Endometrial microvascular endothelial cells (primary cell): ENCODE results near the gene SLC25A12. TPM values are rescaled to one million over a fixed set of nuclear protein-coding genes. Genes with fewer than 3 reads are reported as not detected.
"Not testable (repeated sequence)": the region's sequence is repeated elsewhere in the genome, so short reads cannot be mapped to it uniquely, and the experiment has no call there.

Experiments
- in situ Hi-C: cut with HindIII; loops from 2 replicates; pipeline ENCODE4 v1.10.0; 2017; ENCODE audit warnings: low sequenced_read_pairs, low pct_unique_long_range_greater_than_20kb; ENCODE audit errors: inconsistent ontology term
- total RNA-seq: library from RNA; depleted of rRNA; stranded (reverse); fragments of >200 nt; gene quantifications from one replicate; pipeline ENCODE4 v1.2.3, GENCODE V29; 2015; ENCODE audit errors: inconsistent ontology term

The SLC25A12 gene
- total RNA-seq, 1 donor from 2014 or later = 26.5 TPM

DNA sequence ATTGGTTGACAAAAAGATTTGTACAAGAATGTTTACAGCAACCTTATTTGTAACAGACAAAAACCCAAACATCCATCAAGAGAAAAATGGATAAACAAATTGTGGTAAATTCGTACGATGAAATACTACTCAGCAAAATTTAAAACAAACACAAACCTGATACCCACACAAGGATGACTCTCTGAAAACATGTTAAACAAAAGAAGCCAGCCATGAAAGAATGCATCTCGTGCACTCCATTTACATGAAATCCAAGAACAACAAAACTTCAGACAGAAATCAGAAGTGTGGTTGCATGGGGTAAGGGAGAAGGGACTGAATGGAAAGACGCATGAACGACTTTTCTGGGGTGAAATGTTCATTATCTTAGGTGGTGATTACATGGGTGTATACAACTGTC, 93.4 kb downstream of the SLC25A12 start:
- in situ Hi-C loops = no loop called here

DNA sequence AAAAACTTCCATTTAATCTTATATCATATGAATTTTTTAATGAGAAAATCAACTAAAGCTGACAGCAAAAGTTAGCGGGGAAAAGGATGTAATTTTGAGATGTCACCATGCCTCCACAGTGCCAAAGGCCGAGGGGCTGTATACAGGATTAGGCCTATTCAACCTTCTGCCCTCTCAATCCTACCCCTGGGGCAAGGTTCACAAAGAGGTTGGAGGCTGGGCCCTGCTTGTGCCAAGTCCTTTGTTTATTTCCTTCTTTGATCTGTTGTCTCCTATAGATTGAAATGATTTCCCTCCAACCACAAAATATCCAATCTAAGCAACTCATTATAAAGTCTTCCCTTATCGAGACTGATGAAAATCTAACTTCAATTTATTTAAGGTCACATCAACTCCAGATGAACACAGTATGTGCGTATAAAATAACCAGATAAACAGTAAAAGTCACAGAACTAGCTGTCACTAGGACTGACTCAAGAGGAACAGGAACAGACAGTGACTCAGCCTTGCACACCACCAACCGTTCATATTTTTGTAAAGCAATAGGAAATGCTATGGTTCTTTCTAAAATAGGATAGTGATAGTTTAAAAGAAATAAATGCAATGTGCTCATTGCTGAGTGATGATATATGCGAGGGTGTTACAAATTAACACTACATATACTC, 95.8 kb downstream of the SLC25A12 start:
- in situ Hi-C loops = no loop called here

DNA sequence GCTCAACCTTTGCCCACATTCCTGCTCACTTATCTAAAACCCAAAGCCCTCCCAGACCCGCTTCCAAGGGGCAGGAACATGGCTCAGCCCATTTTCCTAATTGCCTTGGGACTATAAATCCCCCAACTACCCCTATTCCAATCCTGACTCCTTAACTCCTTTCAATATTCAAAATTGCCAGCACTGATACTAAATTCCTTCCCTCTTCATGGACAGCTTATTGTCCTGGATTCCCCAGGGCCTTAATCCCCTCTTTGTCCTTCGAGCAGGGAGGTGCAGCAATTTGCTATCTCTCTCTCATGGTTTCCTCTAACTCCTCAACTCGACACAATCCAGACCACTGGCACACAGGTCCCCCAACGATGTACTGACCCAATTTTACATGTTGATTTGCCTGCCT, 99.1 kb downstream of the SLC25A12 start:
- in situ Hi-C loops = no loop called here

DNA sequence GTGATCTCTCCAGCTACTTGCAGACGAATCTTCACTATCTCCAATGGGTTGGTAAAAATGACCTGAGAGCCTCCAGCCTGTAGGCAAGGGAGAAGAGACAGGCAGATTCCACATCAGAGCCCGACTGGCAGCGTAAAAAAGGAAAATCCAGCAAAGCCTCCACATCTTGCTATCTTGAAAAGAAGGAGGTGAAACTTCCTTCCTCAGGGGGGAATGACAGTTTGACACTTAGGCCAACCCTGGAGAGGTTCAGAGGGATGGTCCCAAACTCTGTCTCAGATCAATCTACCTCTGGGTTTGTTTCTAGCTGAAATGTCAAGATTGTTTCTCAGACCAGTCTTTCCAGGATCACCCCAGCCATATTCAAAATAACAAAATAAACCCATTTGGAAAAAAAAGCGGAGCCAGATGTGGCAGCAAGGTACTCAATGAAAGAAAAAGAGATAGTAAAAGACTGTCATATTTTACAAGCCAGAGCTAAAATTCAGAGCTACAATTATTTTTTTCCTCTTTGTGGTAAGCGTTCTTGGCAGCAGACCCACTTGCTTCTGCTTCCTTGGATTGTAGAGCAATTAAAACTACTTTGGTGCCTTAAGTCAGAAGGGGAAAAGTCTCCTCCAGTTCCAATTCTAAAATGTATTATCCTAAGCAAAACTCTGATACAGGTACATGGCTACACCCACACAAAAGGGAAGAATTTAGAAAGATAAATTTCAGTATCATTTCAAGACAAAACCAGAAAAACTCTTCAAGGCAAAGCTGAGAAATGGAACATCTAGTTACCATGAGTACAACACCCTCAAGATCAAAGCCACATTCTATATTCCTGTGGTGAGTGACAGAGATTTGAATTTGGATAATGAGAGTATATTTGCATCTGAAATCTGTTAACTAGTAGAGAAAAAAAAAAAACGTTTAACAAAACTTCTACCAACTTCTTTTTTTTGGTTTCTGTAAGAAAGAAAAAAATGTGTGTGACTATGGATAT, 100.1 kb downstream of the SLC25A12 start:
- in situ Hi-C loops = no loop called here

DNA sequence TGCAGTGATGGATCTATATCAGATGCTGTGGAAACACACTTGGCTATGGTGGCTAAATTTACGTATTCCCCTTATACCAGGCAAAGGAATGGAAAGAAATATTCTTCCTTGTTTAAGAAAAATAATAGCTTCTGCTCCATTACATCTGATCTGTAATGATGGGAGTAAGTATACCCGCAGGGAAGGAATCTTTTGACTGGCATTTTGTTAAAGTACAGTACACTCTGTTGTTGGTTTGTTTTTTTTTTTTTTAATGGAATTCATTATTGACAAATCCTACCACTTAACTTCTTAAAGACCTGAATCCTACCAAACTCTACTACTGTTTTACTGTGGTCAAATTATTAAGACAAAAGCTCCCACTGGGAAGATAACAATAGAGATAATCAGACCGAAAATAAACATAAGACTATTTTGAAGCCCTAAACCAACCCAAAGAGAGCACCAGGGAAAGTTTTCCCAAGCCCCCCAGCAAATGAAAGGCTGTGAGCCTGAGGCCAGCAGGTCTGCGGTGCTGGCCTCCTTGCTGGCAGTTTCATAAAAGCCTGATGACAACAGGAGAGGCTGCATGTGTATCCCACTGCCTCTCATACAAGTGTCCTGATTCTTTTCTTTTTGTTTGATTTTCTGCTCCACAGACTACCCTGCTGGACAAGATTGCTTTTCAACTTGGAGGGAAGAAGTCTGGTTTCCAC, 101.0 kb downstream of the SLC25A12 start:
- in situ Hi-C loops = no loop called here

DNA sequence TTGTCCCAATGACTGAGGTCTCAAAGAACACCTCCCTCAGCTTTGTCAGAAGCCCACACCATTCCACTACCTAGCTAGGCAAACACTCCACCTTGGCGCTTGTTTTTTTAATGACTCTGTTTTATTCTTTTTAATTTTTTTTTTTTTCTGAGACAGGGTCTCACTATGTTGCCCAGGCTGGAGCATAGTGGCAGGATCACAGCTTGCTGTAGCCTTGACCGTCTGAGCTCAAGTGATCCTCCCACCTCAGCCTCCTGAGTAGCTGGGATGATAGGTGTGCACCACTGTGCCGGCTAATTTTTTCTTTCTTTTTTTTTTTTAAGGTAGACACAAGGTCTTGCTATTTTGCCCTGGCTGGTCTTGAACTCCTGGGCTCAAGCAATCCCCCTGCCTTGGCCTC, 101.9 kb downstream of the SLC25A12 start:
- in situ Hi-C loops = no loop called here

DNA sequence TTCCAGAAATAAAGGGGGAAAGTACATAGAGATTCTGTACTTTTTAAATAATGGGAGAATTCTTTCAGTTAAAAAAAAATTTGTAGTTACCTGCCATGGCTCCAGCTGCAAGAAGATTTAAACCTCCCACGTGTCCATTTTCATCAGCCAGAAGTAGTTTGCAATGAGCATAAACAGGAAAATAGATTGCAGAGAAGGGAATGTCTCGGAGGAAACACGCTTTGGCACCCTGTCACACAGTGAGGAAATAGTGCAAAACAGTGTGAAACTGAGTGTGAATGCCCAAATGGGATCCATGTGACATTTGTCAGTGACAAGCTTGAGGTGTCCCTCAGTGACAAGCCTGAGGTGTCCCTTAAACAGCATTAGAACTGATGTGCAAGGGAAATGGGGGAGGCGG, 102.7 kb downstream of the SLC25A12 start:
- in situ Hi-C loops = no loop called here

DNA sequence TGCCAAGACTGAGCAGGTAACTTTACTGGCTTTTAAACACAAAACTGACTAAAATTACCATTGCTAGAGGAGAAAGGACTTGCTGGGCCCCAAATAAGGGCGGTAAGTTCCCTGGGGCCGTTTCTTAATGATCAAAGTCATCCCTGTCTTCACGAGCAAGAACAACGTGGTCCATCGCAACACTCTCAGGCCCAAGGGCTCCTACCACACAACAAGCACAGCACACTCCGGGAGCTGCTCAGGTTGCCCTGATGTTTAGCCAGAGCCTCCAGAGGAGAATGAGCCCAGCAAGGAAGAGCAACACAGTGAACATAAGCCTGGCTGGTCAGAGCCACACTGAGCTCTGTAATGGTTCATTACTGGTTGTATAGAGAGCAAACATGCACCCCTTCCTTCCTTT, 104.1 kb downstream of the SLC25A12 start:
- in situ Hi-C loops = no loop called here

DNA sequence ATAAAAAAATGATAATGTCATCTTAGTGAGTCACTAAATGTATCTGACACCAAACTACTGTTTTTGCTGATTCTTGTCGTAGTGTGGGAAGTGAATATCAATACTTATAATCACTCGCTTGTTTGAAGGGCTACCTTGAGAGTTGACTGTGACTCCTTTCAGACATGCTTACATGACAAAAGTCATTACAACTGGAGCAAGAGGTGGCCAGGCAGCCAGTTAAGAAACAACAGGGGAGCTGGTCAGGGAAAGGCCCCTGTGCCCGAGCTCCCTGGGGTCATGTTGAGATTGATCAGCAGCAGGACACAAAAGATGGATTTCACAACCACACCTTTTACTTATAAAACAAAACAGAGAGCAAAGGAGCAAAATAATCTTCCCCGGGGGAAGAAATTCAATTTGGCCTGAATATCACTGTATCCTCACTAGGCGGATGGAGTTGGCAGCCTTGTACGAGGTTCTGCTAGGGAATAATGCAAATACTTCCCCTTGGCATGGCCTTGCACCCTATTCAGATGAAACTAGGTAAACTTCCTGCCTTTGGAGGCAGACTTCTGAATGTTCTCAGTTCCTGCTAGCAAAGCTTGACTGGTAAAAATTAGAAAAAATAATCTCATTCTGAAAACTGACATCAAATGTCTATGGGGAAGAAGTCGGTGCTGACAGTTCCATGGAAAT, 105.6 kb downstream of the SLC25A12 start:
- in situ Hi-C loops = no loop called here

DNA sequence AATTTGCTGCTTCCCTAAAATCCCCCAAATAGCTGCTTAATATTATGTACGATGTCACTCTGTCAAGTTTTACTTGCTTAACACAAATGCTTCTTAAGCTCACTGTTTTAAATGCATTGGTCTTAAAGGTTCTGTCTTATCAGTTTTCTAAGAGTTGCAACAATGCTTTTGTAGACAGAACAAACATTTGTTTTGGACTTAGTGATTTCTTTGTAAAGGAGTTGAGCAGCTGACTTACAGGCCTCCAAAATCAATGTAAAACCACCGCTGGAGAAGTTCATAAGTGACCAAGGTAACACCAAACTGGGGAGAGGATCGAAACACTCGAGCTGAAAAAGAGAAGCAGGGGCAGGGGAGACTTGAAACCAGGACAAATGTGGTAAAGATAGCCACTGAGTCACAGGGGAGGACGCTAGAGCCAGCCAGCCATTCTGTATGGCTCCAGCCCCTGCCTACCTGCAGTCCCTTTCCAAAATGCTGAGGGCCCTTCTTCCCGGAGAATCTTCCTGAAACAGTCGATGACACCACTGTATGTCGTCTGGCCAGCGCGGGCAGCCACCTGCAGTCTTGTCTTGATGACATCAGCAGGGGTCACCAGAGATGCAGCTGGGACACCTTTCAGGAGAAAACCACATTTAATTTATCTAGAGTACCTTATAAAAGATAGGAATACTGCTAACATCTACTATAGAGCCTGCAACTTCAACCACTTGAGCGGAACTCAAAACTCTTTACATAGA, 106.5 kb downstream of the SLC25A12 start:
- in situ Hi-C loops = no loop called here

DNA sequence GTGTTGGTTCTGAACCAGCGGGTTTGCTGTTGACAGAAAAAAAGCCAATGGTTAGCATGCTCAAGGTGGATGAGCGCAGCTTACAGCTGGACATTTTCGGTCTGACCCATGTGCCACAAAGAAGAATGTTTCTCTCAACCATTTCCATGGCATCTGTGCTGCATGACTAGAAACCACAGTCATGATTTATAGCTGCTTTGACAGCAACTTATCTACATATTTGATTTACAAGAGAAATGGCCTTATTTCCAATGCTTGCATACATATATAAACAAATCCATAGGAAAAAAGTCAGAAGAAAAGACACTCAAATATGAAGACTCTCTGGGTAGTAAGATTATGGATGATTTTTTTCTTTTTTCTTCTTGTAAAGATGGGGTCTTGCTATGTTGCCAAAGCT, 108.6 kb downstream of the SLC25A12 start:
- in situ Hi-C loops = no loop called here

DNA sequence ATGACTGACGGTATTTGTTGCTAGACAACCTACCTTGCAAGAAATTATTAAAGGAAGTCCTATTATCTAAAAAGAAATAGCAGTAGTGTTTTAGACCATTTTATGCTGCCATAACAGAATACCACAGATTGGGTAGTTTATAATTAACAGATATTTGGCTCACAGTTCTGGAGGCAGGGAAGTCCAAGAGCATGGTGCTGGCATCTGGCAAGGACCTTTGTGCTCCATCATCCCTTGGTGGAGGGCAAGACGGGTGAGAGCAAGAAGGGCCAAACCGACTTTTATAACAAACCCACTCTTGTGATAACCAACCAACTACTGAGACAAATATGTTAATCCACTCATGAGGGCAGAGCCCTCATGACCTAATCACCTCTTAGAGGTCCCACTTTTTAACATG, 115.5 kb downstream of the SLC25A12 start:
- in situ Hi-C loops = no loop called here

DNA sequence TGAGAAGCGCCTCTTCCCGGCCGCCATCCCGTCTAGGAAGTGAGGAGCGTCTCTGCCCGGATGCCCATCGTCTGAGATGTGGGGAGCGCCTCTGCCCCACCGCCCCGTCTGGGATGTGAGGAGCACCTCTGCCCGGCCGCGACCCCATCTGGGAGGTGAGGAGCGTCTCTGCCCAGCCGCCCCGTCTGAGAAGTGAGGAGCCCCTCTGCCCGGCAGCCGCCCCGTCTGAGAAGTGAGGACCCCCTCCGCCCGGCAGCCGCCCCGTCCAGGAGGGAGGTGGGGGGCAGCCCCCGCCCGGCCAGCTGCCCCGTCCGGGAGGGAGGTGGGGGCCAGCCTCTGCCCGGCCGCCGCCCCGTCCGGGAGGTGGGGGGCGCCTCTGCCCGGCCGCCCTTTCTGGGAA, 119.5 kb downstream of the SLC25A12 start:
- in situ Hi-C loops = not testable (repeated sequence)

DNA sequence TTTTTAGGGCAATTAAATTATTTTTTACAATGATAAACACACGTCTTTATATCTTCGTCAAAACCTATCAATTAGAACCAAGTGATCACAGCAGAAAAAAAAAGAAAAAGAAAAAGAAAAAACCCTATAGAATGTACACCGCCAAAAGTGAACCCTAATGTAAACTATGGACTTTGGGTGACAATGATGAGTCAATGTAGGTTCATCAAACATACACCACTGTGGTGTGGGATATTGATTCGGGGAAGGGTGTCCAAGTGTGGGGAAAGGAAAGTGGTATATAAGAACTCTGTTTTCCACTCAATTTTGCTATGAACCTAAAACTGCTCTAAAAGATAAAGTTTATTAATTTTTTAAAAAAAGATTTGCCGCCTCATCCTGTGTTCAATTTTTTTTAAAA, 121.7 kb downstream of the SLC25A12 start:
- in situ Hi-C loops = no loop called here

DNA sequence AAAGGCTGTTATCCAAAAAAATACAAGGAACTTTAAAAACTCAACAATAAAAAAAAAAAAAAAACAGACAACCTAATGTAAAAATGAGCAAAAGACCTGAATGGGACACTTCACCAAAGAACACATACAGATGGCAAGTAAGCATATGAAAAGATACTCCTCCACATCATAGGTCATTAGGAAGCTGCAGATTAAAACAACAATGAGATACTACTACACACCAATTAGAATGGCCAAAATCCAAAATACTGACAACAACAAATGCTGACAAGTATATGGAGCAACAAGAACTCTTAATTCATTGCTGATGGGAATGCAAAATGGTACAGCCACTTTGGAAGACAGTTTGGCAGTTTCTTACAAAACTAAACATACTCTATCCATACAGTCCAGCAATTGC, 122.6 kb downstream of the SLC25A12 start:
- in situ Hi-C loops = no loop called here

DNA sequence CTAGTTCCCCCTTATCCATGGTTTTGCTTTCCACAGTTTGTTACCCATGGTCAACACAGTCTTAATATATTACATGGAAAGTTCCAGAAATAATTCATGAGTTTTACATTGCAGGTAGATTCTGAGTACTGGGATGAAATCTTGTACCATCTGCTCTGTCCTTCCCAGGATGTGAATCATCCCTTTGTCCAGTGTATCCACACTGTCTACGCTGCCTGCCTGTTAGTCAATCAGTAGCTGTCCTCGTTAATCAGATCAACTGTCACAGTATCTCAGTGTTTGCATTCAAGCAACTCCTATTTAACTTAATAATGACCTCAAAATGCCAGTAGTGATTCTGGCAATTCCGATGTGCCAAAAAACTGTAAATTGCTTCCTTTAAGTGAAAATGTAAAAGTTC, 130.4 kb downstream of the SLC25A12 start:
- in situ Hi-C loops = no loop called here

DNA sequence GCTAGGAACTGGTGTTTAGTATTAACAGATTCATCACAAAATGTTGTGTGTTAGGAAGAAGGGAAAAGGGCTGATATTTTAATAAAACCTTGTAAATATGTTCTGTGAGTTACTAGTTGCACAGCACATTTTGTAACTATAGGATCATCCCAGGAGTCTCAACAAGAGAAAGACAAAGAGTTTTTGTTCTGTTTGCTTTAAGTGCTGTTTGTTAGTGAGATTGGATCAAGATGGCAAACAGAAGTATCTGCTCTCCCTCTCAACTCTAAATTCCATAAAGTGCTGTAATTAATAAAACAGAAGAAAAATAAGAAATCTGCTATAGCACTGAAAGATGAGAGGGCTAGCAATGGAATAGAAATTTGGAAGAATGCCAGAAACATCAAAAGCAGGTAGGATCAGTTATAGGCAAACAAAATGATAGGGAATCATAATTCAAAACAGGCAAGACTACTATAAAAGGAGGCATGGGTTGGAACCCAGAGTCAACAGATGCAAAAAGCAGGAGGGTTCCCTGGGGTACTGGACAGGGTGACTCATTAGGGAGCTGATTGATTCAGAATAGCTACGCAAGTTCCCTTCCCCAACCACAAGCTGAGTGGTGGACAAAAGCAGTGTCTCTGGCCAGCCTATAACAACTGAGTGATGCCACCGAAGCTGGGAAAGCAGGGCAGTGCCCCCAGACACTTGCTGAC, 131.0 kb downstream of the SLC25A12 start:
- in situ Hi-C loops = no loop called here

DNA sequence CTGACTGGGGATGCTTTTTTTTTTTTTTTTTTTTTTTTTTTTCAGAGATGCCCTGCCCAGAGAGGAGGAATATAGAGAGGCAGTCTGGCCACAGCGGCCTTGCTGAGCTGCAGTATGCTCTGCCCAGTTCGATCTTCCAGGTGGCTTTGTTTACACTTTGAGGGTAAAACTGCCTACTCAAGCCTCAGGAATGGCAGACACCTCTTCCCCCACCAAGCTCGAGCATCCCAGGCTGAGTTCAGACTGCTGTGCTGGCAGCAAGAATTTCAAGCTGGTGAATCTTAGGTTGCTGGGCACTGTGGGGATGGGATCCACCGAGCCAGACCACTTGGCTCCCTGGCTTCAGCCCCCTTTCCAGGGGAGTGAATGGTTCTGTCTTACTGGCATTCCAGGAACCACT, 132.9 kb downstream of the SLC25A12 start:
- in situ Hi-C loops = not testable (repeated sequence)
